ENCODE data around the gene LSM14B. TPM values are rescaled to one million over a fixed set of nuclear protein-coding genes. Genes with fewer than 3 reads are reported as not detected.

Gene LSM14B
- total RNA-seq, 1 experiment from 2014 or later: 51.3 TPM

DNA sequence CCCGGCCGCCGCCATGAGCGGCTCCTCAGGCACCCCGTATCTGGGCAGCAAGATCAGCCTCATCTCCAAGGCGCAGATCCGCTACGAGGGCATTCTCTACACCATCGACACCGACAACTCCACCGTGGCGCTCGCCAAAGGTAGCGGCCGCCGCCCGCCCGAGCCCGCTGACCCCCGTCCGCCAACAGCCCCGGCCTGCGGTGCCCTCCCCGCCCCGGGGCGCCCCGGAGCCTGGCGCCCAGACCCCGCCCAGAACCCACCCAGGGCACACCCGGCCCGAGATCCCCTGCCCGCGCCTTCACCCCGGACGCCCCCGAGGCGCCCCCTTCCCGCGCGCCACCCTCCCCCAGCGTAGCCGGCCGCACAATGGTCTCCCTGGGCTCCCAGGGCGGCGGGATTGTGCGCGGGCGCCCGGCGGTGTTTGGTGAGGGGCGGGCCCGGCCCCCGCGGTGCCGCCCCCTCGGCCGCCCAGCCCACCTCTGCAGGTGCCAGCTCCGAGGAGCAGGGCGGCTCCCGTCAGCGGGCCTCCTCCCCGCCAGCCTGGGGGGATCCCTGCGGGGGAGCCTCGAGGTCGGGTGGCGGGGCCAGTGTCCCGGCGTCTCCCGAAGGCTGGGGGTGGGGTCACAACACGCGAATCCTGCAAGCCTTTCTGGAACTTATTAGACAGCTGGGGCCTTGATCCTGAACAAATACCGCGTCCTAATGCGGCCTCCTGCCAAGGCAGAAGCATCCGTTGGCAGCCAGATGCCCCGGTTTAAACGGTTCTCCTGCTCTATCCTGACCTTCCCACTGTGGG, 577 bp downstream of the LSM14B start:
- no TSS peak for BruUV-seq (replicated peaks)
- DNase-seq (ENCODE audit: low read depth, low spot score) (no peak), ATAC-seq (peak; percentile 39)
- ChIA-PET RAD21 (ENCODE audit: low non-redundant PET in 1 of 2, low total read pairs in 2 of 2, uncharacterized antibody in 2 of 2, unreplicated experiment in 2 of 2) (no interaction called here), CTCF (no interaction called here), POLR2A (interaction anchor here (0.6 to 1.9 kb wide), 3 partner anchors 13 to 112 kb away, joined by 3 to 10 read pairs (median 3); no protein-coding TSS in a partner anchor)
- Histone ChIP-seq H3K9ac (ENCODE audit: low read length) (peak overlapping the region; percentile 66), H3K36me3 (ENCODE audit: control insufficient read depth in 1 of 2, insufficient read depth in 2 of 2, low read length in 2 of 2) (peaks cover 18 to 25% of the 10 kb centered on the region in 2 experiments), H3K4me2 (ENCODE audit: low read length) (peak overlapping the region; percentile 92), H3K9me2 (ENCODE audit: insufficient read depth) (no peaks in the 10 kb centered on the region), H3K4me1 (ENCODE audit: control insufficient read depth in 1 of 2, insufficient read depth in 2 of 2, low read length in 2 of 2) (peaks cover 12 to 26% of the 10 kb centered on the region in 2 experiments), H3K79me2 (ENCODE audit: insufficient read depth, low read length) (peaks cover 25% of the 10 kb centered on the region), H2AFZ (ENCODE audit: low read depth, low read length, poor library complexity, severe bottlenecking) (no peak overlapping the region), H3K27ac (ENCODE audit: low read depth, low read length) (peak overlapping the region; percentile 95), H3K4me3 (replicated peaks in 1 of 2; ENCODE audit: low read depth in 1 of 2, low read length in 2 of 2) (peak overlapping the region; percentile 53 to 71), H3K27me3 (ENCODE audit: insufficient read depth, low read length) (no peaks in the 10 kb centered on the region), H3K9me3 (ENCODE audit: control insufficient read depth in 1 of 2, insufficient read depth in 1 of 2, low read depth in 1 of 2, low read length in 2 of 2) (no peaks in the 10 kb centered on the region), H4K20me1 (ENCODE audit: insufficient read depth) (no peaks in the 10 kb centered on the region; the same call in 1 of the 2 replicates)
- intact Hi-C loops (cut with micrococcal nuclease): loop anchor here (5.0 kb wide), 1 partner anchor 56 kb away; the partner anchor contains the start of gene TAF4
- TF ChIP-seq POLR2AphosphoS5 (IDR thresholded peaks at IDR 0.05; ENCODE audit: low read depth, low read length) (0 out of 2 replicates have a peak, but pooled peaks have one; percentile 21), EZH2 (IDR thresholded peaks at IDR 0.05) (no peak), ZFX (IDR thresholded peaks at IDR 0.05) (peak; percentile 69; the same call in 1 of the 2 replicates), EZH2phosphoT487 (IDR thresholded peaks at IDR 0.05; ENCODE audit: borderline replicate concordance) (no peak), RAD21 (IDR thresholded peaks at IDR 0.05; ENCODE audit: low read depth) (no peak), EGR1 (IDR thresholded peaks at IDR 0.05; ENCODE audit: low read depth) (peak; percentile 24; the same call in 1 of the 2 replicates)
- TF ChIP-seq, protein P1, sequence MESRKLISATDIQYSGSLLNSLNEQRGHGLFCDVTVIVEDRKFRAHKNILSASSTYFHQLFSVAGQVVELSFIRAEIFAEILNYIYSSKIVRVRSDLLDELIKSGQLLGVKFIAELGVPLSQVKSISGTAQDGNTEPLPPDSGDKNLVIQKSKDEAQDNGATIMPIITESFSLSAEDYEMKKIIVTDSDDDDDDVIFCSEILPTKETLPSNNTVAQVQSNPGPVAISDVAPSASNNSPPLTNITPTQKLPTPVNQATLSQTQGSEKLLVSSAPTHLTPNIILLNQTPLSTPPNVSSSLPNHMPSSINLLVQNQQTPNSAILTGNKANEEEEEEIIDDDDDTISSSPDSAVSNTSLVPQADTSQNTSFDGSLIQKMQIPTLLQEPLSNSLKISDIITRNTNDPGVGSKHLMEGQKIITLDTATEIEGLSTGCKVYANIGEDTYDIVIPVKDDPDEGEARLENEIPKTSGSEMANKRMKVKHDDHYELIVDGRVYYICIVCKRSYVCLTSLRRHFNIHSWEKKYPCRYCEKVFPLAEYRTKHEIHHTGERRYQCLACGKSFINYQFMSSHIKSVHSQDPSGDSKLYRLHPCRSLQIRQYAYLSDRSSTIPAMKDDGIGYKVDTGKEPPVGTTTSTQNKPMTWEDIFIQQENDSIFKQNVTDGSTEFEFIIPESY (IDR thresholded peaks at IDR 0.05; ENCODE audit: extremely low read depth, insufficient replicate concordance, low read length): no peak
